Lower lobe of right lung (tissue), 2 donors: ENCODE data around the gene ERVK3-1. TPM values are rescaled to one million over a fixed set of nuclear protein-coding genes. Genes with fewer than 3 reads are reported as not detected.

Experiments used
- ATAC-seq, 2 donors: fragments of 200-7000 bp; cut with Tn5 transposase; one replicate each; pipeline ENCODE4 v1.9.1; 2020 to 2022; ENCODE audit warnings: mild to moderate bottlenecking in 2 of 2, moderate library complexity in 2 of 2
- DNase-seq: peaks from one replicate; pipeline ENCODE4 v3.0.0-alpha.2; 2020
- H3K27ac ChIP-seq: fragments of 200-600 bp; one replicate; pipeline ENCODE4 v1.8.0; 2022
- H3K27me3 ChIP-seq: fragments of 200-600 bp; one replicate; pipeline ENCODE4 v1.8.0; 2022; ENCODE audit warnings: low read depth
- H3K36me3 ChIP-seq: fragments of 200-600 bp; one replicate; pipeline ENCODE4 v1.8.0; 2022; ENCODE audit warnings: mild to moderate bottlenecking
- H3K4me1 ChIP-seq: fragments of 200-600 bp; one replicate; pipeline ENCODE4 v1.8.0; 2022
- H3K4me3 ChIP-seq: fragments of 200-600 bp; one replicate; pipeline ENCODE4 v1.8.0; 2022; ENCODE audit warnings: mild to moderate bottlenecking
- H3K9me3 ChIP-seq: fragments of 200-600 bp; one replicate; pipeline ENCODE4 v1.8.0; 2022
- CTCF ChIP-seq: fragments of 200-600 bp; IDR thresholded peaks from one replicate; pipeline ENCODE4 v1.8.0; 2022; ENCODE audit warnings: antibody characterized with exemption, mild to moderate bottlenecking
- intact Hi-C: fragments of 100-400 bp; cut with DNase I; formaldehyde crosslinking; loops from one replicate; pipeline ENCODE4 v1.11.0; 2022
- total RNA-seq: library from RNA; stranded (reverse); fragmentation: NEBNext Ultra II Directional; extraction: Animal tissue kit (Norgen Biotek cat#: 25700); gene quantifications from one replicate; pipeline ENCODE4 v1.2.1, GENCODE V29; 2021
- donor health status: DM: no; HTN: yes; CAD: no; lungs with severe emphysema.

ERVK3-1 gene
- total RNA-seq, 1 donor from 2014 or later: 31.6 TPM

GRCh38 chr19:58317476-58318072, 12.4 kb downstream of the ERVK3-1 start:
- Histone ChIP-seq H3K27me3 (no peaks in the 10 kb centered on the region), H3K27ac (no peak overlapping the region), H3K4me1 (no peaks in the 10 kb centered on the region), H3K9me3 (no peaks in the 10 kb centered on the region), H3K4me3 (no peak overlapping the region), H3K36me3 (peaks cover 45% of the 10 kb centered on the region)
- no peak for ATAC-seq
- intact Hi-C loops: no loop called here
- no peak for TF ChIP-seq CTCF
- DNase-seq: no peak

- H3K27ac ChIP-seq: no peak overlapping the region
- no peaks in the 10 kb centered on the region for H3K27me3 ChIP-seq
- no peak for ATAC-seq
- no peak for DNase-seq
- peaks cover 38% of the 10 kb centered on the region for H3K36me3 ChIP-seq
- H3K9me3 ChIP-seq: no peaks in the 10 kb centered on the region
- no peak overlapping the region for H3K4me3 ChIP-seq
- TF ChIP-seq CTCF: no peak
- intact Hi-C loops: no loop called here
- H3K4me1 ChIP-seq: no peaks in the 10 kb centered on the region
Measured at GRCh38 chr19:58318297-58318696, 13.1 kb downstream of the ERVK3-1 start.

- H3K4me1 ChIP-seq: no peaks in the 10 kb centered on the region
- no peak for DNase-seq
- H3K27ac ChIP-seq: no peak overlapping the region
- intact Hi-C loops: no loop called here
- TF ChIP-seq CTCF: no peak
- H3K36me3 ChIP-seq: peaks cover 28% of the 10 kb centered on the region
- no peak overlapping the region for H3K4me3 ChIP-seq
- H3K27me3 ChIP-seq: no peaks in the 10 kb centered on the region
- no peak for ATAC-seq
- H3K9me3 ChIP-seq: no peaks in the 10 kb centered on the region
Measured at GRCh38 chr19:58319241-58319640, 14.1 kb downstream of the ERVK3-1 start.

GRCh38 chr19:58325311-58326022, 20.3 kb downstream of the ERVK3-1 start:
- Histone ChIP-seq H3K27me3 (no peaks in the 10 kb centered on the region), H3K4me3 (peak overlapping the region; percentile 72), H3K27ac (no peak overlapping the region), H3K4me1 (peaks cover 23% of the 10 kb centered on the region), H3K9me3 (no peaks in the 10 kb centered on the region), H3K36me3 (no peaks in the 10 kb centered on the region)
- intact Hi-C loops: no loop called here
- TF ChIP-seq CTCF: no peak
- DNase-seq: no peak
- ATAC-seq: no peak

GRCh38 chr19:58326501-58326913, 21.3 kb downstream of the ERVK3-1 start:
- peak; percentile 33 to 39 for ATAC-seq
- H3K36me3 ChIP-seq: no peaks in the 10 kb centered on the region

More at GRCh38 chr19:58326501-58326913, 21.3 kb downstream of the ERVK3-1 start:
- DNase-seq: no peak
- Histone ChIP-seq H3K4me1 (peaks cover 23% of the 10 kb centered on the region), H3K4me3 (peak overlapping the region; percentile 72), H3K27ac (peak overlapping the region; percentile 87), H3K9me3 (no peaks in the 10 kb centered on the region), H3K27me3 (no peaks in the 10 kb centered on the region)
- intact Hi-C loops: no loop called here
- no peak for TF ChIP-seq CTCF
